ENCODE measurements around the gene EVI5.

EVI5 gene

GRCh38 chr1:92483610-92484471, 301.1 kb downstream of the EVI5 start:
- no peak for DNase-seq (ENCODE audit: low read depth)

GRCh38 chr1:92482665-92483609, 302.0 kb downstream of the EVI5 start:
- no peak for DNase-seq (ENCODE audit: low read depth)

DNA sequence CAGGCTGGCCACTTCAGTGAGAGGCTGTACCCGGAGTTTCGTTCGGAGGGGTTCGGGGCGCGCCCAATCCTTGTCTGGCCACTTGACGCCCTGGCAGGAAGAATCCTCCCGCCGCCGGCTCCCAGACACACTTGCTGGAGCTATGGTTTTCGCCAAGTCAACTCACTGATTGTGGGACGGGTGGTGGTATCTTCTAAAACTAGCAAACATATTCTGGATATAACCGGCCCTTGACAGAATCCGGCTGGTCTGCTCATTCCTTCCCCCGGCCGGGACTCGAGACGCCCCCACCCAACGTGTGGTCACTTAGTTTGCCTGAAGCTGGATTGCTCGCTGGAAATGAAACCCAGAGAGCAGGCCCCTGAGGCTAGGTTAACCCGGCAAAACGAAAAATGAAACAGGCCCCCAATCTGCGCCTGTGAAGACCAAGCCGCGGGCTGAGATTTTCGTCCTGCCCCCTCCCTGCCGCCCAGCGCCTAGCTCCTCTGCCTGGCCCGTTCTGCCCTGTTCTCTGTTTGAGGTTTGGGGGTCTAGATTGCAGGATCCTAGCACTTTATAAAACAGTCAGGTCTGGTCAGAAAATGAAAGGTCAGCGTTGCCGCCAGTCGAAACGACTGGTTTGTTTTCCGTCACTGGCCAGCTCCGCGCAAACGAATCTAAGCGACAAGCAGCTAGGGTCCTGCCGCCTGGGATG, 302.8 kb downstream of the EVI5 start:
- DNase-seq (ENCODE audit: low read depth) = no peak

- no peak for DNase-seq (ENCODE audit: low read depth)
Observed at GRCh38 chr1:92481599-92481925, 303.3 kb downstream of the EVI5 start.

GRCh38 chr1:92480813-92481598, 303.9 kb downstream of the EVI5 start:
- no peak for DNase-seq (ENCODE audit: low read depth)

GRCh38 chr1:92480200-92480812, 304.6 kb downstream of the EVI5 start:
- no peak for DNase-seq (ENCODE audit: low read depth)

- DNase-seq (ENCODE audit: low read depth) = no peak
Observed at GRCh38 chr1:92479587-92479986, 305.3 kb downstream of the EVI5 start.

DNA sequence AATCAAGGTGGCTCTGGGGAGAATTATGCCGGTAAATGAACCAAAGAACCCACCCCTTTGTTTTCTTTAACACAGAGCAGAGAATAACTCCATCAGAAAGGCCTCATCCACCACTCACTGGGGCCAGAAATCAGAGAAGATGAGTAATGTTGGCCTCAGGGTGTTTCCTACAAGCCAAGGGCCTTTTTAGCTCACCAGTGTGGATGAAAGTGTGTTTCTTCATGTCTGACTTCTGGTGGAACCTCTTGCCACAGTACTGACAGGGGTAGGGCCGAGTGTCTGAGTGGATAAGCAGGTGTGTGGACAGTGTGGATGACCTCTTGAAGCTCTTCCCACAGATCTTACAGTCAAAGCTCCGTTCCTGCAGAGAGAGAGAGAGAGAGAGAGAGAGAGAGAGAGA, 306.5 kb downstream of the EVI5 start:
- DNase-seq (ENCODE audit: low read depth) = no peak

- DNase-seq (ENCODE audit: low read depth) = no peak
Observed at GRCh38 chr1:92476071-92476631, 308.8 kb downstream of the EVI5 start.

- no peak for DNase-seq (ENCODE audit: low read depth)
Observed at GRCh38 chr1:92475029-92475428, 309.9 kb downstream of the EVI5 start.

DNA sequence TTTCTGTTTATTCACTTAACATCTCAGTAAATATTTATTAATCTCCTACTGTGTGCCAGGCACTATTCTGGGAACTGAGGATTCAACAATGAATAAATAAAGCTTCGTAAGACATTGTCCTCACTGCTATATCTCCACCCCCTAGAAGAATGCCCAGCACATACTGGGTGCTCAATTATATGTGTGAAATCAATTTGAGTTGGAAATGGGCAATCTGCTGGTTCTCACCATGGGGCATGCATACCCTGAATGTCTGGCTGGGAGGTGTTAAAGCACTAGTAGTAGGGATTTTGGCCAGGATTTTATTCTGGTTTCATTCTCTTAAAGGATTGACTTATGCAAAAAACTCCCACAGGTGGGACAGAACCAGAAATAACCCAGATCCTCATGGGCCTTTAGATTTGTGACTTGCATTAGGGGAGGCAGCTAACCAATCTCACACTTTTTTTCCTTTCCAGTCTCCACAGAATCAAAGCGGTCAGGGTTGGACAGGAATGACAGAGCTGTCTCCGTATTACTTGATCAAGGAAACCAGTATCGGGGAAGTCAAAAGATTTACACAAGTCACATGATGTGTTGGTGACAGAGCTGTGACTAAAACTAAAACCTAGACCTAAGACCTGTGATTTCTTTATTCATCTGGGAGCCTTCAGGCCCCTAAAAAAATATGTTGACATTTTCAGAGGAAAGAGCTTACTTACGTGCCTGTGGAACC, 311.0 kb downstream of the EVI5 start:
- DNase-seq (ENCODE audit: low read depth) = no peak

DNA sequence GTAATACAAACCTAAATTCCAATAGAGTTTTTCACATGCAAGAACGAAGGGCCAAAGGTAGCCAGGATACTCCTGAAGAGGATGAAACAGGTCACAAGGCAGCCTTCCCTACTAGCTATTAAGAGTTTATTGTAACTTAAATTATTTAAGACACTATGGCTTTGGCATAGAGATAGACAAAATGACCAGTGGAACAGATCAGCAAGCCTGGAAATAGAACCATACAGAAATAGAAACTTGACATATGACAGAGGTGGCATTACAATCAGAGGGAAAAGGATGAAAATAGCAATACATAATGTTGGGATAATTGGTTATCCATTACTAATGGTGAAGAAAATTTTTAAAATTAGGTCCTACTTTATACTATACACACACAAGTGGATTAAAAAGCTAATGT, 314.7 kb downstream of the EVI5 start:
- no peak for DNase-seq (ENCODE audit: low read depth)

GRCh38 chr1:92466683-92467352, 318.1 kb downstream of the EVI5 start:
- no peak for DNase-seq (ENCODE audit: low read depth)

DNA sequence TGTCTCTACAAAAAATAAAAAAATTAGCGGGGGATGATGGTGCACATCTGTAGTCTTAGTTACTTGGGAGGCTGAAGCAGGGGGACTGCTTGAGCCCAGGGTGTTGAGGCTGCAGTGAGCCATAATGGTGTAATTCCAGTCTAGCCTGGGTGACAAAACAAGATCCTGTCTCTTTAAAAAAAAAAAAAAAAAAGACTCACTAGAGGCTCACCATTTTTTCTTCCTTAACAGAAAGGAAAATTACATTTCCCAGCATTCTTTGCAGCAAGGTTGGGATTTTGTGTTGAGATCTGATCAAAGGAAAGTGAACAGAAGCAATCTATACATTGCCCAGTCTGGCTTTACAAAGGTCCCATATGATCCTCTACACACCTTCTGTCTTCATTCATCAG, 319.7 kb downstream of the EVI5 start:
- DNase-seq (ENCODE audit: low read depth) = no peak

- no peak for DNase-seq (ENCODE audit: low read depth)
Observed at GRCh38 chr1:92464588-92465255, 320.2 kb downstream of the EVI5 start.

DNA sequence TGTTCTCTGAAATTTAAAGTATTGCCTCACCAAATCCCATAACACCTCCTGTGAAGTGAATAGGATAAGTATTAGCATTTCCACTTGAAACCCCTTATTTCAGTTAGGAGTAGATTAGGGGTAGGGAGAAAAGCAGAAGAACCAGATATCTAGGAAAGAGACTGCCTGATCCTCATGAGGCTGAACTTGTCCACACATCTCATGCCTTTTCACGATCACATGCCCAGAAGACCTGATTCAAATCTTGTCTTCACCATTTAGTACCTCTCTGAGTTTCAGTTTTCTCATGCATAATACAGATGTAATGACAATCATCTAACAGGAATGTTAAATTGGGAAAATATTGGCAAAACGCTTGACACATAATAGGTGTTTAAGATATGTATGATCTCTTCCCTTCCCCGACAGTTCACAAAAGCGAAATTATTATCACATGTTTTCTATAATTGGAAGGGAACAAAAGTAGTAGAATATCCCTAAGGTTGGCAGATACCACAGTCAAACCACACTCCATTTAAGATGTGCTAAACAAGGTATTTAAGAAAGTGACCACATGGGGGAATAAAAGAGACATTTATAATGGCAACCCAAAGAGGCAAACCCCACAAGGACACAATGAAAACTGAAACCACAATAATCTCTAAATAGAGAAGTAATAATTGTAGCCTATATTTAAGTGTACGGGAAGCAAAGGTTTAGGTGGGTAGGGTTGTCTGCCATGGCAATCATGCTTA, 323.4 kb downstream of the EVI5 start:
- DNase-seq (ENCODE audit: low read depth) = no peak

DNA sequence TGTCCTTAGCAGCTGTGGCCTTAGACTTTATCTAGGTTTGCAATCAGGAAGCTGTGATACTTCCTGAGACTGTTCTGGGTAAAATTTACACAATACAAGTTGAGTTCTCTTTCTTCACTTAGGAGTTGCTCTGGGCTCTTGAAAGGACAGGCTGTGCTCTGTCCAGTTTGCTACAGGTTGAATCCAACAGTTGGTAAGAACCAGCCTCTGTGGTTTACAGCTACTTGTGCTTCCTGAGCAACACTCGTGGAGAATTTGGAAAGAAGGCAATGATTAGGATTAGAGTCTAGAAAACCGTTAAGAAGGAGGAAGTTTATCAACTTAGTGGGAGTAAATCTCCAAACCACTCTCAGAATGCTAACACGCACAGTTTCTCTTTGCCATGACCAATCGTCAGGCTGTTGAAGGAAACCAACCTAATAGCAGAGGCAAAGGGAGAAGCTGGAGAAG, 325.0 kb downstream of the EVI5 start:
- DNase-seq (ENCODE audit: low read depth) = no peak
